Mucosa of descending colon (tissue), 3 donors: ENCODE data around the gene GNAI1. TPM values are rescaled to one million over a fixed set of nuclear protein-coding genes. Genes with fewer than 3 reads are reported as not detected.

ENCODE experiments used
- ATAC-seq: fragments of 200-7000 bp; cut with Tn5 transposase; one replicate; pipeline ENCODE4 v1.9.1; 2020; ENCODE audit warnings: mild to moderate bottlenecking, moderate library complexity
- DNase-seq, 3 donors: peaks; one replicate each; pipeline ENCODE4 v3.0.0-alpha.2; 2020
- H3K36me3 ChIP-seq: fragments of 200-600 bp; one replicate; pipeline ENCODE4 v1.8.0; 2021; ENCODE audit warnings: low read depth, mild to moderate bottlenecking
- H3K4me1 ChIP-seq: fragments of 200-600 bp; one replicate; pipeline ENCODE4 v1.8.0; 2021; ENCODE audit warnings: low read depth, mild to moderate bottlenecking
- H3K4me3 ChIP-seq: fragments of 200-600 bp; one replicate; pipeline ENCODE4 v1.8.0; 2021; ENCODE audit warnings: mild to moderate bottlenecking
- H3K9me3 ChIP-seq: fragments of 200-600 bp; one replicate; pipeline ENCODE4 v1.8.0; 2021; ENCODE audit warnings: mild to moderate bottlenecking
- CTCF ChIP-seq: fragments of 200-600 bp; IDR thresholded peaks from one replicate; pipeline ENCODE4 v1.8.0; 2022; ENCODE audit warnings: antibody characterized with exemption, mild to moderate bottlenecking
- intact Hi-C, 2 donors: fragments of 100-400 bp; cut with DNase I in 1 of 2; cut with micrococcal nuclease in 1 of 2; formaldehyde crosslinking; loops; one replicate each; pipeline versions ENCODE4 v1.11.0 to v1.11.1; 2022; cut with DNase I, micrococcal nuclease
- total RNA-seq, 3 donors: library from RNA; stranded (reverse); fragmentation: NEBNext Ultra II Directional in 2 of 3; extraction: Animal tissue kit (Norgen Biotek cat#: 25700) in 2 of 3; gene quantifications; one replicate each; pipeline versions ENCODE4 v1.2.1 to v1.2.4, GENCODE V29; 2021 to 2023
- donor health status: DM: no; HTN: no; CAD: no; lungs with moderate emphysema.
- donor health status: DM: no; HTN: no; CAD: no.
- donor health status: DM: no; HTN: yes; CAD: no.

GNAI1 gene
- total RNA-seq, 3 donors from 2014 or later = 18.1 to 59.3 (median 23.1) TPM

- no peak for ATAC-seq
- Histone ChIP-seq H3K9me3 (no peaks in the 10 kb centered on the region), H3K36me3 (no peaks in the 10 kb centered on the region), H3K4me3 (no peak overlapping the region), H3K4me1 (no peaks in the 10 kb centered on the region)
- intact Hi-C loops = no loop called here
- TF ChIP-seq CTCF = no peak
- DNase-seq = no peak
Measured at GRCh38 chr7:80263821-80264220, 129.2 kb downstream of the GNAI1 start.

- DNase-seq = no peak
- Histone ChIP-seq H3K4me1 (no peaks in the 10 kb centered on the region), H3K9me3 (no peaks in the 10 kb centered on the region), H3K36me3 (no peaks in the 10 kb centered on the region), H3K4me3 (no peak overlapping the region)
- intact Hi-C loops = no loop called here
- no peak for TF ChIP-seq CTCF
- ATAC-seq = no peak
Measured at GRCh38 chr7:80264769-80265495, 130.3 kb downstream of the GNAI1 start.

- intact Hi-C loops = no loop called here
- DNase-seq (no peak), ATAC-seq (no peak)
- Histone ChIP-seq H3K4me1 (peaks cover 2% of the 10 kb centered on the region), H3K36me3 (no peaks in the 10 kb centered on the region), H3K4me3 (no peak overlapping the region), H3K9me3 (no peaks in the 10 kb centered on the region)
- no peak for TF ChIP-seq CTCF
Measured at GRCh38 chr7:80272560-80273239, 138.1 kb downstream of the GNAI1 start.

GRCh38 chr7:80273327-80273726 is 138.7 kb downstream of the GNAI1 start:
- TF ChIP-seq CTCF = no peak
- intact Hi-C loops = no loop called here
- no peak for ATAC-seq
- Histone ChIP-seq H3K9me3 (no peaks in the 10 kb centered on the region), H3K4me3 (no peak overlapping the region), H3K4me1 (peaks cover 6% of the 10 kb centered on the region), H3K36me3 (no peaks in the 10 kb centered on the region)
- DNase-seq = no peak

GRCh38 chr7:80275192-80275605 is 140.6 kb downstream of the GNAI1 start:
- DNase-seq (no peak), ATAC-seq (no peak)
- H3K36me3 ChIP-seq = no peaks in the 10 kb centered on the region
- intact Hi-C loops = no loop called here
- TF ChIP-seq CTCF = no peak
- H3K4me3 ChIP-seq = no peak overlapping the region
- H3K9me3 ChIP-seq = no peaks in the 10 kb centered on the region
- H3K4me1 ChIP-seq = peaks cover 6% of the 10 kb centered on the region
